Muscle layer of duodenum (tissue), 2 donors: ENCODE data around the gene PTTG1IP.

Source experiments
- H3K27ac ChIP-seq: one replicate; pipeline ENCODE4 v1.7.0; 2013; ENCODE audit warnings: mild to moderate bottlenecking, low read length
- H3K27me3 ChIP-seq: one replicate; pipeline ENCODE4 v1.7.0; 2013; ENCODE audit warnings: low read depth, mild to moderate bottlenecking, control low read depth, low read length
- H3K36me3 ChIP-seq, 2 donors: one replicate each; pipeline ENCODE4 v1.7.0; 2013; ENCODE audit warnings: low read length in 2 of 2, control low read depth in 1 of 2, mild to moderate bottlenecking in 1 of 2; ENCODE audit not compliant: insufficient read depth in 2 of 2, control insufficient read depth in 1 of 2
- H3K4me1 ChIP-seq, 2 donors: one replicate each; pipeline ENCODE4 v1.7.0; 2013; ENCODE audit warnings: low read length in 2 of 2, mild to moderate bottlenecking in 2 of 2, control low read depth in 1 of 2, moderate library complexity in 1 of 2; ENCODE audit not compliant: insufficient read depth in 2 of 2, control insufficient read depth in 1 of 2
- H3K4me3 ChIP-seq, 2 donors: one replicate each; pipeline ENCODE4 v1.7.0; 2013; ENCODE audit warnings: low read length in 2 of 2, low read depth in 1 of 2, mild to moderate bottlenecking in 1 of 2
- H3K9me3 ChIP-seq, 2 donors: one replicate each; pipeline ENCODE4 v1.7.0; 2013; ENCODE audit warnings: low read length in 2 of 2, control low read depth in 1 of 2, mild to moderate bottlenecking in 1 of 2; ENCODE audit not compliant: control insufficient read depth in 1 of 2
- donor health status: healthy.

Gene PTTG1IP

GRCh38 chr21:44866780-44867179 lies 6.7 kb downstream of the PTTG1IP start:
- H3K9me3 ChIP-seq = no peaks in the 10 kb centered on the region
- H3K27ac ChIP-seq = no peak overlapping the region
- no peak overlapping the region for H3K4me3 ChIP-seq
- H3K4me1 ChIP-seq = peaks cover 32 to 56% of the 10 kb centered on the region in 2 donors
- peaks cover 17 to 23% of the 10 kb centered on the region in 2 donors for H3K36me3 ChIP-seq
- H3K27me3 ChIP-seq = no peaks in the 10 kb centered on the region

GRCh38 chr21:44865561-44866280 lies 7.8 kb downstream of the PTTG1IP start:
- H3K4me3 ChIP-seq = no peak overlapping the region
- peaks cover 21 to 28% of the 10 kb centered on the region in 2 donors for H3K36me3 ChIP-seq
- H3K9me3 ChIP-seq = no peaks in the 10 kb centered on the region
- H3K4me1 ChIP-seq = peaks cover 21 to 46% of the 10 kb centered on the region in 2 donors
- no peak overlapping the region for H3K27ac ChIP-seq
- H3K27me3 ChIP-seq = no peaks in the 10 kb centered on the region

DNA sequence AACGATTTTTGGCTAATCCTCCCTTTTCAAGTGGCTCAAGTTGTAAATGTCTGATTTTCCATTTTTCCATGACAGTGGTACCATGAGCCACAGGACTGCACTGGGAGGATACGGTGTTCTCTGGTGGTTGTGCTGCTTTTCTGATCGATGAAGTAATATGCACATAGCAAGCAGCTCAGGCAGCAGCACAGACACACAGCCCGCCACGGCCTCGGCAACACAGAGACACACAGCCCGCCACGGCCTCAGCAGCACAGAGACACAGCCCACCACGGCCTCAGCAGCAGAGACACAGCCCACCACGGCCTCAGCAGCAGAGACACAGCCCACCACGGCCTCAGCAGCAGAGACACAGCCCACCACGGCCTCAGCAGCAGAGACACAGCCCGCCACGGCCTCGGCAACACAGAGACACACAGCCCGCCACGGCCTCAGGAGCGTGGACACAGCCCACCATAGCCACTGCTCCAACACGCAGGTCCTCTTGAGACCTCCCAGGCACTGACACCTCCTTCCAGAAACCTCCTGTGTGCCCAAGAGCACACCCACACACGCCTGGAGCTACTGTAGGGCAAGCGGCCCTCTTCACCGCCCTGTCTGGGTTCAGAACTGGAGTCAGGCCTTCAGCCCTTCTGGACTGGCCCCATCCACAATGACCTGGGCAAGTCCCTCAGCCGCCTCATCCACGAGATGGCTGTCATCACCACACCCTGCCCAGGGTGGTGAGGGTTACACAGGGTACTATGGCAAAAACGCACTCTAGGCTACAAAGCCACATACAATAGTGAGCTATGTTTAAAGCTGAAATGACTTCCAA lies 10.4 kb downstream of the PTTG1IP start:
- Histone ChIP-seq H3K27me3 (no peaks in the 10 kb centered on the region), H3K4me1 (peaks cover 8 to 25% of the 10 kb centered on the region in 2 donors), H3K9me3 (no peaks in the 10 kb centered on the region), H3K27ac (no peak overlapping the region), H3K4me3 (no peak overlapping the region), H3K36me3 (peaks cover 38 to 45% of the 10 kb centered on the region in 2 donors)

DNA sequence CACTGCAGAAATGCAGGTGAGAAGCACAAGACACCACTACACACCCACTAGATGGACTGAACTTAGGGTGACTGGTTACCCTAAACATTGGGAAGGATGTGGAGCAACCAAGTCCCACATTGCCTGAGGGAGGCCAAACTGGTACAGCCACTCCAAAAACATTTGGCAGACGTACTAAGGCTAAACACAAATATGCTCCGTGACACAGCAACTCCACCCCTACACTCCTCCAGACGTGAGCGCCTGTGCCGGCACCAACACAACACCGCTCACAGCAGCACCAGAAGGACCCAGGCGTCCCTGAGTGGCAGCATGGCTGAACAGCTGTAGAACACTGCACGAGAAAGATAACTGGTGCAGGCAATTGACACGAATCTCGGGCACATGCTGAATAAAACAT lies 14.7 kb downstream of the PTTG1IP start:
- Histone ChIP-seq H3K4me1 (no peaks in the 10 kb centered on the region), H3K36me3 (peaks cover 54 to 57% of the 10 kb centered on the region in 2 donors), H3K9me3 (no peaks in the 10 kb centered on the region), H3K4me3 (no peak overlapping the region), H3K27me3 (no peaks in the 10 kb centered on the region), H3K27ac (no peak overlapping the region)

DNA sequence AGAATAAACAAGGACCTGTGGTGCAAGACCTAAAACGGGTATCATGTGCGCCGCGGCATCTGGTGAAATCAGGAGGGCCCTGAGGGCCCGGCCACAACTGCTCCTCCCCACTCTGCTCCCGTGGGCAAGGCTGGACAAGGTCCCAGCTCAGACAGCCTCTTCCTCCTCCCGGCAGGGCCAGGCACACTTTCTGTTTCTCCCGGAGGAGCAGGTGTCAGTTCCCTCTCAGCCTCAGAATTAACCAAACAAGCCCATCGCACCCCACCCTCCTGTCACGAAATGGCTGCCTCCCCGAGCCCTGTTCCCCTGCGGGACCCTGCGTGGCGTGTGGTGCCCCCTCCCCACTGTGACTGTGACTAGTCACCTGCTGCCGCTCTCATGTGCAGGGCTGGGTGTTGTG lies 15.2 kb downstream of the PTTG1IP start:
- no peaks in the 10 kb centered on the region for H3K4me1 ChIP-seq
- H3K27me3 ChIP-seq = no peaks in the 10 kb centered on the region
- no peaks in the 10 kb centered on the region for H3K9me3 ChIP-seq
- H3K4me3 ChIP-seq = no peak overlapping the region
- peaks cover 55 to 58% of the 10 kb centered on the region in 2 donors for H3K36me3 ChIP-seq
- no peak overlapping the region for H3K27ac ChIP-seq

- H3K4me3 ChIP-seq = no peak overlapping the region
- H3K9me3 ChIP-seq = no peaks in the 10 kb centered on the region
- H3K36me3 ChIP-seq = peaks cover 59 to 60% of the 10 kb centered on the region in 2 donors
- no peaks in the 10 kb centered on the region for H3K27me3 ChIP-seq
- no peaks in the 10 kb centered on the region for H3K4me1 ChIP-seq
- no peak overlapping the region for H3K27ac ChIP-seq
These were observed 16.2 kb downstream of the PTTG1IP start for GRCh38 chr21:44857127-44857892.

DNA sequence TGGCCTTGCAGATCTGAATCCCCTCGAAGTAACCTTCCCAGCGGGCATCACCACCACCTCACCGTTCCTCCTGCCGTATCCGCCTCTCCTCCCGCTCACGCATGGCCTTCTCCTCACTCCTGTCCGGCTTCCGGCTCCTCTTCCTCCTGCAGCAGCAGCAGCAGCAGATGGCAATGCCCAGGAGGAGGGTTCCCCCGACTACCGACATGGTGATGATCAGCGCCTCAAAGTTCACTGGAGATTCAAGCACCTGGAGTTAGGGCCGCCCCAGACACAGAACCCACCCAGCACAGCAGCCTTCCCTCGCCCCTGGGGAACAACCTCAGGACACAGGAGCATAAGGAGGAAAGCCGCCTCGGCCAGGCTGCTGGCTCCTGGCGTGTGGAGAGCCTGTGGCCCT lies 17.4 kb downstream of the PTTG1IP start:
- Histone ChIP-seq H3K36me3 (peaks cover 64 to 66% of the 10 kb centered on the region in 2 donors), H3K9me3 (no peaks in the 10 kb centered on the region), H3K27me3 (no peaks in the 10 kb centered on the region), H3K4me1 (no peaks in the 10 kb centered on the region), H3K4me3 (no peak overlapping the region), H3K27ac (no peak overlapping the region)

DNA sequence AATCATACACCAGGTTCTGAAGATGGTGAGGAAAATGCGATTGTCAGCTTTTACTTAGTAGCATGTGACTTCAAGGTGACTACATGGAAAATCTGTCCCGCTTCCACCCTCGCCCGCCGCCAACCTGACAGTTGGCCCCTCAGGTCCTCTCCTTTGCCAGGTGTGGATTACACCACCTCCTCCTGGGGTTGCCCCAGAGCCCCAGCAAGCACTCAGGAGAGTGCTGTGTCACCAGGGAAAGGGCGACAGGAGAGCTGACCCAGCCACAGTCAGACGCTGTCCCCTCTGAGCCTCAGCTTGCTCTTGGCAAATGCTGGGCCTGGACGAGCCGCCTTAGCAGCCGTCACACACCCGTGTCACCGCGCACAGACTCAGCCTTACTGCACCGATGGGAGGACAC lies 17.9 kb downstream of the PTTG1IP start:
- H3K9me3 ChIP-seq = no peaks in the 10 kb centered on the region
- H3K27ac ChIP-seq = no peak overlapping the region
- H3K4me3 ChIP-seq = no peak overlapping the region
- H3K27me3 ChIP-seq = no peaks in the 10 kb centered on the region
- no peaks in the 10 kb centered on the region for H3K4me1 ChIP-seq
- H3K36me3 ChIP-seq = peaks cover 68 to 71% of the 10 kb centered on the region in 2 donors

- Histone ChIP-seq H3K9me3 (no peaks in the 10 kb centered on the region), H3K4me3 (no peak overlapping the region), H3K4me1 (no peaks in the 10 kb centered on the region), H3K27ac (no peak overlapping the region), H3K27me3 (no peaks in the 10 kb centered on the region), H3K36me3 (peaks cover 72 to 78% of the 10 kb centered on the region in 2 donors)
These were observed 18.6 kb downstream of the PTTG1IP start for GRCh38 chr21:44854664-44855446.

DNA sequence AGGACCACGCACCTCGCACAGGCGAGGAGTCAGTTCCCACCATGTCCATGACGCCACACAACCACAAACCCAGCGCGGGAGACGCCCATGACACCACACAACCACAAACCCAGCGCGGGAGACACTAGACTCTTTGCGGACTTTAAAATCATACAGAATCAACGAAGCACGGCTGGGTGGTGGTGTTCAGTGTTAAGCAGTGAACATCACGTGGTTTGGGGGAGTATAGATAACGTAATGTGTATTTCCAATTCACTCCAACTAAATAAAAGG lies 19.2 kb downstream of the PTTG1IP start:
- no peak overlapping the region for H3K4me3 ChIP-seq
- no peak overlapping the region for H3K27ac ChIP-seq
- H3K27me3 ChIP-seq = no peaks in the 10 kb centered on the region
- peaks cover 73 to 78% of the 10 kb centered on the region in 2 donors for H3K36me3 ChIP-seq
- H3K9me3 ChIP-seq = no peaks in the 10 kb centered on the region
- no peaks in the 10 kb centered on the region for H3K4me1 ChIP-seq
